ENCODE data around the gene CDH4.

- TF ChIP-seq CTCF (IDR thresholded peaks at IDR 0.05) (no peak), REST (IDR thresholded peaks at IDR 0.05; ENCODE audit: insufficient read depth in 1 of 2, low read depth in 2 of 2, low read length in 1 of 2) (no peak)
These were observed 594.0 kb downstream of the CDH4 start for GRCh38 chr20:61846074-61846473.
